Measurements from ENCODE around the gene NKX2-8.

- no peak for TF ChIP-seq FOXM1 (IDR thresholded peaks at IDR 0.05; ENCODE audit: borderline replicate concordance, low read depth)
- no peak for TF ChIP-seq YY1 (IDR thresholded peaks at IDR 0.05; ENCODE audit: low read depth)
- no peak for TF ChIP-seq CREB1 (IDR thresholded peaks at IDR 0.05; ENCODE audit: low read depth)
- no peak for TF ChIP-seq REST (IDR thresholded peaks at IDR 0.05; ENCODE audit: low read depth)
- TF ChIP-seq USF1 (IDR thresholded peaks at IDR 0.05) = no peak
- TF ChIP-seq MAX (IDR thresholded peaks at IDR 0.05) = no peak
- no peak for TF ChIP-seq EP300 (IDR thresholded peaks at IDR 0.05; ENCODE audit: borderline replicate concordance)
- no peak for TF ChIP-seq CEBPB (IDR thresholded peaks at IDR 0.05)
- TF ChIP-seq NFIC (IDR thresholded peaks at IDR 0.05) = no peak
- TF ChIP-seq TCF12 (IDR thresholded peaks at IDR 0.05; ENCODE audit: low read depth) = no peak
- no peak for TF ChIP-seq TEAD4 (IDR thresholded peaks at IDR 0.05)
- TF ChIP-seq TAF1 (IDR thresholded peaks at IDR 0.05; ENCODE audit: low read depth) = no peak
- TF ChIP-seq ZBTB7A (IDR thresholded peaks at IDR 0.05; ENCODE audit: low read depth) = no peak
Measured at GRCh38 chr14:36579001-36579555, 3.3 kb downstream of the NKX2-8 start.

Data from Ishikawa (cell line).